ENCODE measurements around the gene DNASE1L2.

DNA sequence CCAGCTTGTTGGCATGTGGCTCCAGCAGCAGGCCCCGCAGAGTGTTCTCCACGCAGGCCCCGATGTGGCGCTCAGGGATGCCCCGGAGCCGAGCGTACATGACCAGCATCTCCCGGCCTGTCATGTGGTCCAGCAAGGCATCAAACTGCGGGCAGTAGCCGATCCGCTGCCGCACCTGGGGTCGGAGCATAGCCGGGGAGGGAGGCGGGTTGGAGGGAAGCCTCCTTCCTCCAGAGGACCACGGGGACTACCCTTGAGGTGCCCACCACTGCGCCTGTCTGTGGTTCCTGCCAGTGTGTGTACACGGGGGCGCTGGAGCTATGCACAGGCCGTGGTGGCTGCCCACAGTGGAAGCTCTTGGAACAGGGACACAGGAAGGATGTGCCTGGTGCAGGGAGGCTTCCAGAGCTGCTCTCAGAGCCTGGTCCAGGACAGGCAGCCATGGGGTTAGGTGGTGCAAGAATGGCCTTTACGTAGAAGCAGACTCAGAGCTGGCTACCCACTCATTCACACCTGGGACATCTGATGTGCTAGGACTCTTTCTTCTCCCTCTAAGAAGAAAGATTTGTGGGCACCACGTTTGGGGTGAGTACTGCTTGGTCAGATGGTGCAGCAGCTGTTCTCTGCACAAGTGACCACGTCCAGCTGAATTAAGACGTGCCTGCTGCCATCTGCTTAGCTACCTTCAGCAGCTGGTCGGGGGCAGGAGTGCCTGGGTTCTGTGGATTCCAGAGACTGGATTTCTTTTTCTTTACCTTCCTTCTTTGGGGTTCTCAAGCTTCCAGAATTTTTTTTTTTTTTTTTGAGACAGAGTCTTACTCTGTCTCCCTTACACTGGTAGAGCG is 42.9 kb downstream of the DNASE1L2 start:
- TF ChIP-seq EZH2phosphoT487 (IDR thresholded peaks at IDR 0.05; ENCODE audit: low read depth, severe bottlenecking, unreplicated experiment), result no peak
- TF ChIP-seq, protein P1, sequence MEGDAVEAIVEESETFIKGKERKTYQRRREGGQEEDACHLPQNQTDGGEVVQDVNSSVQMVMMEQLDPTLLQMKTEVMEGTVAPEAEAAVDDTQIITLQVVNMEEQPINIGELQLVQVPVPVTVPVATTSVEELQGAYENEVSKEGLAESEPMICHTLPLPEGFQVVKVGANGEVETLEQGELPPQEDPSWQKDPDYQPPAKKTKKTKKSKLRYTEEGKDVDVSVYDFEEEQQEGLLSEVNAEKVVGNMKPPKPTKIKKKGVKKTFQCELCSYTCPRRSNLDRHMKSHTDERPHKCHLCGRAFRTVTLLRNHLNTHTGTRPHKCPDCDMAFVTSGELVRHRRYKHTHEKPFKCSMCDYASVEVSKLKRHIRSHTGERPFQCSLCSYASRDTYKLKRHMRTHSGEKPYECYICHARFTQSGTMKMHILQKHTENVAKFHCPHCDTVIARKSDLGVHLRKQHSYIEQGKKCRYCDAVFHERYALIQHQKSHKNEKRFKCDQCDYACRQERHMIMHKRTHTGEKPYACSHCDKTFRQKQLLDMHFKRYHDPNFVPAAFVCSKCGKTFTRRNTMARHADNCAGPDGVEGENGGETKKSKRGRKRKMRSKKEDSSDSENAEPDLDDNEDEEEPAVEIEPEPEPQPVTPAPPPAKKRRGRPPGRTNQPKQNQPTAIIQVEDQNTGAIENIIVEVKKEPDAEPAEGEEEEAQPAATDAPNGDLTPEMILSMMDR (IDR thresholded peaks at IDR 0.05; ENCODE audit: poor library complexity), result no peak

Measured in hepatocyte (in vitro differentiated cells).